RCC 7860 (cell line): ENCODE data around the gene POC1A.

Source experiments
- DNase-seq: peaks from one replicate; pipeline ENCODE4 v3.0.0-alpha.2; 2015; ENCODE audit warnings: low spot score
- FAIRE-seq: peaks from 2 replicates; lab custom pipeline; 2012; peaks lifted over from hg19 to GRCh38; lab: Jason Lieb, UNC

POC1A gene

GRCh38 chr3:52108302-52109232 is 45.7 kb downstream of the POC1A start:
- FAIRE-seq (no peak), DNase-seq (no peak)

GRCh38 chr3:52106951-52107611 is 47.1 kb downstream of the POC1A start:
- no peak for DNase-seq
- FAIRE-seq = no peak

- DNase-seq (no peak), FAIRE-seq (no peak)
Observed at GRCh38 chr3:52104684-52105640, 49.3 kb downstream of the POC1A start.

- no peak for DNase-seq
- no peak for FAIRE-seq
Observed at GRCh38 chr3:52102934-52103333, 51.3 kb downstream of the POC1A start.

GRCh38 chr3:52099001-52099401 is 55.2 kb downstream of the POC1A start:
- peak; percentile 95 for DNase-seq
- peak; percentile 89 for FAIRE-seq

GRCh38 chr3:52097851-52098507 is 56.2 kb downstream of the POC1A start:
- peak; percentile 27 for DNase-seq
- FAIRE-seq = no peak

- peak; percentile 72 for DNase-seq
- FAIRE-seq = no peak
Observed at GRCh38 chr3:52095990-52096775, 58.0 kb downstream of the POC1A start.

- FAIRE-seq (no peak), DNase-seq (no peak)
Observed at GRCh38 chr3:52094571-52095485, 59.4 kb downstream of the POC1A start.

- peak; percentile 97 for DNase-seq
- peak; percentile 97 for FAIRE-seq
Observed at GRCh38 chr3:52093756-52094545, 60.3 kb downstream of the POC1A start.

- no peak for FAIRE-seq
- DNase-seq = no peak
Observed at GRCh38 chr3:52092891-52093290, 61.3 kb downstream of the POC1A start.

- no peak for FAIRE-seq
- no peak for DNase-seq
Observed at GRCh38 chr3:52092271-52092660, 62.0 kb downstream of the POC1A start.

GRCh38 chr3:52091586-52092270 is 62.5 kb downstream of the POC1A start:
- DNase-seq (peak; percentile 49), FAIRE-seq (no peak)

GRCh38 chr3:52090933-52091468 is 63.2 kb downstream of the POC1A start:
- FAIRE-seq (no peak), DNase-seq (no peak)

GRCh38 chr3:52090131-52090932 is 63.9 kb downstream of the POC1A start:
- peak; percentile 84 for DNase-seq
- FAIRE-seq = peak; percentile 89

- FAIRE-seq (no peak), DNase-seq (no peak)
Observed at GRCh38 chr3:52089691-52090090, 64.5 kb downstream of the POC1A start.
